GM23338 (cell line): ENCODE data around the gene UNK.
A peak's percentile ranks its signal among the peaks of the same experiment; 100 is the strongest.

ENCODE experiments used
- CREB1 ChIP-seq: fragments of 250-450 bp; sonication (Bioruptor Pico); IDR thresholded peaks from 2 replicates; pipeline ENCODE4 v1.5.0; 2020; ENCODE audit warnings: low read depth, mild to moderate bottlenecking, moderate library complexity
- CTCF ChIP-seq, 2 experiments: fragments of 200-600 bp in 1 of 2; sonication (generic) in 1 of 2; conservative IDR thresholded peaks; 2 replicates each; pipeline versions ENCODE4 v1.5.1 to v1.6.1; 2016 to 2017; ENCODE audit warnings: antibody characterized with exemption in 2 of 2, low read depth in 2 of 2, mild to moderate bottlenecking in 2 of 2, moderate library complexity in 1 of 2
- EZH2 ChIP-seq: fragments of 200-600 bp; sonication (generic); IDR thresholded peaks from one replicate; pipeline ENCODE4 v1.8.0; 2017; ENCODE audit warnings: antibody characterized with exemption, mild to moderate bottlenecking, low read depth; ENCODE audit not compliant: unreplicated experiment
- POLR2AphosphoS5 ChIP-seq: IDR thresholded peaks from 2 replicates; pipeline ENCODE4 v1.6.1; 2016; ENCODE audit warnings: antibody characterized with exemption, low read depth
- ZNF114 ChIP-seq: fragments of 250-450 bp; sonication (Bioruptor Pico); IDR thresholded peaks from 2 replicates; pipeline ENCODE4 v1.5.0; 2020; ENCODE audit warnings: mild to moderate bottlenecking, moderate library complexity

GRCh38 chr17:75855310-75856061, 70.9 kb downstream of the UNK start, which contains the start of gene WBP2:
- peak; percentile 93 for TF ChIP-seq POLR2AphosphoS5
- 0 out of 4 replicates have a peak, but pooled peaks of 1 of the 2 experiments have one; percentile 13 for TF ChIP-seq CTCF (conservative IDR thresholded peaks at IDR 0.05; ENCODE audit: low read depth in 2 of 2)
- TF ChIP-seq EZH2: no peak
- peak; percentile 77 for TF ChIP-seq CREB1 (CRISPR knock-in tag)
- TF ChIP-seq ZNF114 (CRISPR knock-in tag): no peak
